Cardiac atrium fibroblast (primary cell): Measurements from ENCODE around the gene PPIG. TPM values are rescaled to one million over a fixed set of nuclear protein-coding genes. Genes with fewer than 3 reads are reported as not detected.

ENCODE experiments used
- total RNA-seq: library from RNA; depleted of rRNA; stranded (reverse); fragments of >200 nt; gene quantifications from 2 replicates; pipeline ENCODE4 v1.2.3, GENCODE V29; 2015

PPIG gene
- 12.6 and 32.4 TPM in 2 replicates for total RNA-seq

DNA sequence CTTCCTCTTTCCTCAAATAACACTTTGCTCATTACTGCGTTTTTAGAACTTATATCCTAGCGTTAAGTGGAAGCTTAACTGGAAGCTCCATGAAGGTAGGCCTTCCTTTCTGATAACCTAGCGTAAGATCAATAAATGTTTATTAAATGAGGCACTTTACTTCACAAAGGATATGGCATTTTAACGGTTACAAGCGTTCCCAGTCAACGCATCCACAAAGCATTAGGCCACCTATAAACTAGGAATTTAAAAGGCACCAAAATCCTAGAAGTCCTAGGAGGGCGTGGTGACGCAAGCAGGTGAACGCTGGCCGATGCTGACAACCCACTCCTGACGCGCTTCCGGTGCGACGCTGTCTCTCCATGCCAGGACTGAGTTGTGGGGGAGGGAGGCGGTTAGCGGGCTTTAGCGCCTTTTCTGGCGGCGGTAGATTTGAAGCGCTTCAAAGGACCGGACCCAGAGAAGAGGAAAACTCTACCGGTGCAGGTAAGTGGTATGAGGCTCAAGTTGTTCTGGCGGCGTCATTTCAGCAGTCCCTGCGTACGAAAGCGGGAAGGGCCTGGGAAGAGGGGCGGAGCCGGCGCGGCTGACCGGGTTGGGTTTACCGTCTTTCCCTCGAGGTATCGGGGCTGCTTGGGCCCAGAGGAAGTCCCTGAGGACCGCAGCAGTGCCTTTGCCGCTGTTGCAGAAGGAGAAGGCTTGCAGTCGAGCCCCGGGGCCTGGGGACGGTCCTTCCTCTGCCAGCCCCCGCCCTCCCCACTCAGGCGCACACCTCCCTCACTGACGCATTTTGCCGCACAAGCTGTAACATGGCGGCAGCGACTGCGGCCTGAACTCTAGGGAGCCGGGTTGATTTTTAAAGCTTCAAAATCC is at the start of gene PPIG:
TSS of gene PPIG (plus strand) at position 347 of the 873 bp plus-strand sequence. CDS start 19,691 bp downstream, outside the sequence.

DNA sequence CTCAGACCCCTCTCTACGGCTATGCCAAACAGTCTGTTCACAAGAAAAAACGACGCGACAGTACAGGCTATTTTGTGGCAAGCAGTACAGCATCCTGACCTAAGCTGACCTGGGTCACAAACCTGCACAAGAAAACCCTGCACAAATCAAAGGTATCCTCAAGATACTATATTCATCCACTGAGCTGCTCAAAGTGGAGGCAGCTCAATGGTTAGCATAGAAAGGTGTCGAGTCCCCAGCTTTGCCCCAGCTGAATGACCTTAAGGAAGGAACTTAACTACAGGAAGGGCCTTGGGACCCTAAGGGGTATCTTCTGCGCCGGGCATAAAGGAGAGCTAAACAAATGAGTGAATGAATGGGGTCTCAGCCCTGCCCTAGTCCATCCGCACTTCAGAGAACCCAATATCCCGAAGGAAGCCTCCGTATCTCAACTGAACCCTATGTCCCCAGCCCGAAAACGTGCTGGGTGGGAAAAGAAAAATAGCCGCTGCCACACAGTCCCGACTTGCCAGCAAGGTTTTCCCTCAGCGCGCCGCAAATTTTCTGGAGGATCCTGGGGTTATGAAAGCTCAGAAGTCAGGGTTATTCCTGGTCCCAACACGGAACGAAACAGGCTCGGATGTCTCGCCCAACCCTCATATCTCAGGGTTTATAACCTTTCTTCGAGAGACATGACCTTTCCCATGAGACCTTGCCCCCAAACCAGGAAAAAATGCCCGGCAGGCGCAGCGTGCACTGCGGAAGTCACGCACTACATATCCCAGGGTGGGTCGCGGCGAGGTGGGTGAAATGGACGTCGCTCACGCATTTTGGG is 10.8 kb upstream of the PPIG start, which contains the start of gene FASTKD1:
TSS of gene FASTKD1 (minus strand) at position 706 of the 814 bp plus-strand sequence. CDS start 1,836 bp downstream, outside the sequence.

Other genes starting within 250 kb of the PPIG start
- not detected in 2 replicates for gene LRP2, start 221.8 kb upstream of the PPIG start, total RNA-seq
- gene BBS5, start 104.9 kb upstream of the PPIG start, total RNA-seq = 3.1 and 5.0 TPM in 2 replicates
- gene KLHL41, start 74.6 kb upstream of the PPIG start, total RNA-seq = 0.32 and 0.36 TPM in 2 replicates
- gene FASTKD1, start 10.5 kb upstream of the PPIG start, total RNA-seq = 4.3 and 13.1 TPM in 2 replicates
- not detected in 2 replicates for gene CFAP210, start 110.1 kb downstream of the PPIG start, total RNA-seq
- 0.36 and 1.1 TPM in 2 replicates for gene PHOSPHO2, start 110.1 kb downstream of the PPIG start, total RNA-seq
- 3.2 and 4.9 TPM in 2 replicates for gene KLHL23, start 149.5 kb downstream of the PPIG start, total RNA-seq
- 147 and 168 TPM in 2 replicates for gene SSB, start 214.5 kb downstream of the PPIG start, total RNA-seq
- gene METTL5, start 240.6 kb downstream of the PPIG start, total RNA-seq = 41.0 and 49.1 TPM in 2 replicates
- gene UBR3, start 243.1 kb downstream of the PPIG start, total RNA-seq = 24.2 and 32.6 TPM in 2 replicates